HG03196 (cell line): ENCODE measurements around the gene NPHS1.
"Not testable (repeated sequence)": the region's sequence is repeated elsewhere in the genome, so short reads cannot be mapped to it uniquely, and the experiment has no call there.

ENCODE experiments used
- ATAC-seq: cut with Tn5 transposase; IDR thresholded peaks from one replicate; pipeline ENCODE4 v1.9.1; 2021; ENCODE audit not compliant: unreplicated experiment

The NPHS1 gene

DNA sequence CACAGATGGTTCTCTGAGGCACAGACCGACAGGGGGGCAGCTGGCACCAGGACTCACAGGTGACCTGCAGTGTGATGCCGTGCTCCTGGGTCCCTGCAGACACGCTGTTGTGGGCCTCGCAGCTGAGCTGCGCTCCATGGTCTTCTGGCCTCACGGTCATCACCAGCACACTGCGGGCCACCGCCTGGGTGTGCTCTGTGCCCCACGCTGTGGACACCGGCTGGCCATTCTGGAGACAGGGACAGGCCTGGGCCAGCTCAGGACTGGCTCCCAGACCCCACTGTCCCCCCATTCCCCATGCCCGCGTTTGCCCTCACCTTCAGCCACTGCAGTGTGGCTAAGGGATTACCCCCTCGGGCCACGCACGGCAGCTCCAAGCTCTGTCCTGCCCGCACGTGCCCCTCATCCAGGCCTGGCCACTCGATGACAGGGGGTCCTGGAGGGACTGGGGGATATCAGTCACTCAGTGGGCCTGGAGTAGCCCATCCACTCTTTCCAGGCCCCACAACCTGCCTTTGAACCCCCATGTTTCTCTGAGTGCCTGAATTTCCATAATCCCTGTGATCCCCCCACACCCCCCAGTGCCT, 3.3 kb downstream of the NPHS1 start:
- ATAC-seq: no peak

DNA sequence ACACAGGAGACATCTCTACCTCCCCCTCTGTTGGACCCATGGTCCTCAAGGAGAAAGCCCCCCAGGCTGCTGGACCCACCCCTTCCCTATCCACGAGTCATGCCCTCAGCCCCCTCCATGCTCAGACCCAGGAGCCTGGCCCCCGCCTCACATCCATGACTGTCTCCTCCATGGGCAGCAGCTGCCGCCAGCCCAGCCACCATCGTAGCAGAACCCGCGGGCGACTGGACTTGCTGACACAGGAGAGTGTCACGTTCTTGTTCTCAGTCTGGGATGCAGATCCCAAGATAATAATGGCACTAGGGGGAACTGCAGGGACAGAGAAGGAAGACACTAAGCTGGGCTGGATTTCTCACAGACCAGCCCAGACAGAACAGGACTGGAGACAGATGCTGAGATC, 3.8 kb downstream of the NPHS1 start:
- no peak for ATAC-seq

DNA sequence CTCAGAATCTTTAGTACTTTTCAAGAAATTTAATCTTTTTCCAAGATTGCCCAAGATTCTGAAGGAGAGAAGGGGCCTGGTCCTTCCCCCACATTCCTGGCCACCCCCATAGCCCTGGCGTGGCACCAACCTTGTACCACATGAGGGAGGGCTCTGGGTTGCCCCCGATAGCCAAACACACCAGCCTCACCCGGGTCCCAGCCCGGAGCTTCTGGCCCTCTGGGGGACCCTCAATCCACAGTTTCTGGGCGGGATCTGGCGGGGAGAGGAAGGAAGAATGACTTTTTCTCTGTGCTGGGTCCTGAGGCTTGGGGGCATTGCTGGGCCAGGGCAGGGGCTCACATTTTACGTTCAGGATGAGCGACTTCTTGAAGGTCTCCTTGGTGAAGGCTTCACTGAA, 4.4 kb downstream of the NPHS1 start:
- no peak for ATAC-seq

DNA sequence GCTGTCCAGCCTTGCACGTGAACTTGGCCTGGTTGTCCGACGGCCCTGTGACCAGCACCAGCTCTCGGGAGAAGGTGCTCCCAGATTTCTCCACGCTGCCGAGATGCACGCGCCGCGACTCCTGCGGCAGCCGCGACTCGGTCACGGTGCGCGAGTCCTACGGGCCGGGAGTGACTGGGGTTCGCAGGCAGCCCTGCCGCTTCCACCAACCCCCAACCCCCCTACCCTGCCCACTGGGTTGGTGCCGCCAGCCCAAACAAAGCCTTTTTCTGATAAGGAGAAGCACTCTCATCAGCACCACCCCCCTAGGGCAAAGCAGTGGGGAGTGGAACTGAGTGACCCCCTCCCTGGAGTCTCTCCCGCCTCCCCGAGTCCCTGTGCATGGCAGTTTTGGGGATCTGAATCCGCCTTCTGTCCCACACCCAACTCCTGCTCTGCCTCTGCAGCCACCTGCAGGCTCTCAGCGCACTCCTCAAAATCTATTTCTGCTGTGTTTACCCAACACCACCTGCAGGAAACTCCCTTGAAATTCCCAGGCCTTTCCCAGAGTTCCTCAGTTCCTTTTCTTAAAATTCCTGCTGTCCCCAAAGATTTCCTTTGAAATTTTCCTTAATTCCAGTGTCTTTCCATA, 6.2 kb downstream of the NPHS1 start:
- no peak for ATAC-seq

DNA sequence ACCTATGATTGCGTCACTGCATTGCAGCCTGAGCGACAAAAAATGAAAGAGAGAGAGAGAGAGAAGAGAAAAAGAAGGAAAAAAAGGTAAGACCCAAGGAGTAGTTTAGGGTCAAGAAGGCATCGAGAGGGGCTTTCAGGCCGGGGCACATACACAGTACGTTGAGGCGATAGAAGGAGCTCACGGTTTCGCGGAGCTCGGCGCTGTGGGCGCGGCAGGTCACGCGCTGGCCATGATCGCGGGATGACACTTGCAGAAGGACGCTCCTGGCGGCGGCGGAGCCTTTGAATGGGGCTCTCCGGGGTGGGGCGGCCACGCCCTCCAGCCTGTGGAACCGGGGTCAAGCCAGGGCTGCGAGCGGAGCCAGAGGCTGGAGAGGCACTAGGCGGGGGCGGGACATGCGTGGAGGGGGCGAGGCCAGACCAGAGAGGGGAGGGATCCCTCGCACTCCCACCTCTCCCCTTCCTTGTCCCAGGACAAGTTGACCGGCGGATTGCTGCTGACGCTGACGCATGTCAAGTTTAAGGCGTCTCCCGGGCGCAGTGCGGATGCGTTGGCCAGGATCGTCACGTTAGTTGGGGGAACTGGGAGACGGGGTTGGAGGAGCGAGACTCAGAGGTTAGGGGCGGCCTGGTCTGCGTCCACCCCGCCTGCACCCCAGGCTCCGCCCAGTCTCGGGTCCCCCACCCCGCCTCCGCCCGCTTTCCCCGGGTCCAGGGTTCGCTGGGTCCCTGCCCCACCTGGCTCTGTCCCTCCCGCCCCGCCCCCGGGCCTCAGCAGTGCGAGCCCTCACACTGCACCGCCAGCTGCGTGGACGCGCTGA, 6.9 kb downstream of the NPHS1 start:
- no peak for ATAC-seq

DNA sequence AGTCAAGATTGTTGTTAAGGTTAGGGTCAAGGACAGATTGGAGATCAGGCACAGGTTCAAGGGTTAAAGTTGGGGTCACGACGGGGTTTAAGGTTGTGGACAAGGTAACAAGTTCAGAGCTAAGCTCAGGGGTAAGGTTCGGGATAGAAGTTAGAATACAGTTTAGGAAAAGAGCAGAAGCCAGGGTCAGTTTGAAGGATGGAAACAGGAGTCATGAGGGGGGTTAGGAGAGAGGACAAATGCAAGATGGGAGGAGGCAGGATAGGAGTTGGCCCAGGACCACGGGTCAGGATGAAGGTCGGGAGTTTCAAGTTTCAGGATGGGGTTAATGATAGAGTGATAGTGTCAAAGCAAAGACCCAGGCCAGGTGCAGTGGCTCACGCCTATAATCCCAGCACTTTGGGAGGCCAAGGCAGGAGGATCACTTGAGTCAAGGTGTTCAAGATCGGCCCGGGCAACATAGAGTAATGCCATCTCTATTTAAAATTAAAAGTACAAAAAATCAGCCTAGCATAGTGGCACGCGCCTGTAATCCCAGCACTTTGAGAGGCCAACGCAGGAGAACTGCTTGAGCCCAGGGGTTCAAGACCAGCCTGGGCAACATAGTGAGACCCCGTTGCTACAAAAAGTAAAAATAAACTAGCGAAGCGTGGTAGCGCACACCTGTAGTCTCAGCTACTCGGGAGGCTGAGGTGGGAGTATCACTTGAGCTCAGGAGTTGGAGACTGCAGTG, 7.7 kb downstream of the NPHS1 start:
- no peak for ATAC-seq

DNA sequence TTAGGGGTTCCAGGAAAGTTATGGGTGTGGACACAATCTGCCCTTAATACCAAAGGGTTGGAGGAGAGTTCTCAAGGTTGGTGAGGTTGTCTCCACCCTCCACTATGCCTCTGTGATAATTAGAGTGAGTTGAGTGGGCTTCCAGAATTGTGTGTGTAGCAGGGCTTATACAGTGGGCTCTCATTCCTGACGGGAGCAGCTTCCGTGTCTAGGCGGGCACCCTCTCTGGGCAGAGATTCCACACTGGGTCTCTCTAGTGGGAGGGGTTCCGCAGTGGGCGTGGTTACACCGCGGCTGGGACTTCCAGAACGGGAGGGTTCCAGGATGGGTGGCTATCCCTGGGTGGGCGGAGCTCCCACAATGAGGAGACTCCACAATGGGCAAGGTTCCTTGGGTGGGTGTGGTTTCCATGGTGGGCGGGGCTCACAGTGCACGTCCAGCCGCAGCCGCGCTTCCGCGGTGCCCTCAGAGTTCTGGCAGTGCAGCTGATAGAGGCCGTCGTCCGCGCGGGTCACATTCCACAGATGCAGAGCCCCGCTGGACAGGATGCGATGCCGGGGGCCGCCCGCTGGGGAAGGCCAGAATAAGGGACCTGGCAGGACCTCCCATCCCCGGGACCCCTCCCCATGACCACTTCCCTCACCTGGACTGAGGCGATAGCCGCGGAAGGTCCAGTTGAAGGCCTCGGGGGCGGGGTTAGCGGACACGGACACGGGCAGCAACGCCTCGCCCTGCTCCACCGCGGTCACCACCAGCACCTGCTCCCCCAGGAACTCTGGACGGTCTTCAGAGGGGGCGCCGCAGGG, 8.4 kb downstream of the NPHS1 start:
- ATAC-seq: no peak

DNA sequence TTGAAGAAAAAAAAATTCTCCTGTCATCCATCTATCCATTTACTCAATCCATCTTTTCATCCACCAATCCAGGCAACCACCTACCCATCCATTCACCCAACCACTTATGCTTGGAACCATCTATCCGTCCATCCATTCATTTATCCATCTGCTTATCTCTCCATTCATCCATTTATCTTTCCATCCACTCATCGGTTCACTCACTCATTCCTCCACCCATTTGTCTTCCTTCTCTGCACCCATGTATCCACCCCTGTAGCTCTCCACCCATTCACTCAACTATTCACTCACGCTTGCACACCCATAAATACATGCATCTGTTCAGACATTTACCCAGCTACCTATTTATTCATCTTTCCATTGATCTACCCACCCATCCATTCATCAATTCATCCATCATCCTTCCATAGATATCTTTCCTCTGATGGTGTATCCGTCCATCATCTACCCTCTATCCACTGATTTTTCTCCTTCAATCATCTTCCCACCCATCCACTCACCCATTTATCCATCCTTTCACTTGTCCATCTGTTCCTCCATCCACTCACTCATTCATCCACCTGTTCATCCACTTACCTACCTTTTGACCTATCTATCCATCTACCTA, 9.5 kb downstream of the NPHS1 start:
- no peak for ATAC-seq

DNA sequence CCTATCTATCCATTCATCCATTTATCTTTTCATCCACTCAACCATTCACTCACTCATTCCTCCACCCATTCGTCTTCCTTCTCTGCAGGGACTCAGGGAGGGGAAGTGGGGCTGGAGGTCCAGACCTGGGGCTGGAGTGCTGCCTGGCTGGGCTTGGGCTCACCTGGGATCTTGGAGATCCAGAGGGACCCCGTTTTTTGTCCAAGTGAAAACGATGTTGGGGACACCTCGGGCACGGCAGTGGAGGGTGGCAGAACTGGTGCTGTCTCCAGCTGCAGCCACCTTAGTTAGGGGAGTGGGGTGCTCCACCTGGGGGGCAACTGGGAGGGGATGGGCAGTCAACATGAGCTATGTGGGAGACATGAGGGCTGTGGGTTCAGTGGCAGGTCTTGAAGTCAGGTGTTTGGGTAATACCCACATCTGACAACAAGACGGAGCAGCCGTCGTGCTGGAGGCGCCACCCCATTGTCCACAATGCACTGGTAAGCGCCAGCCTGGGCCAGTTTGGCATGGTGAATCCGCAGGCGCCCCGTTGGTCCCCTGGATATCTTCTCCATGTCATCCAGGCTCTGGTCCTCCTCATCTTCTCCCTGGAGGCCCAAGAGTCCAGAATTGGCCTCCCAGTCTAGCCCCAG, 10.2 kb downstream of the NPHS1 start:
- ATAC-seq: no peak

DNA sequence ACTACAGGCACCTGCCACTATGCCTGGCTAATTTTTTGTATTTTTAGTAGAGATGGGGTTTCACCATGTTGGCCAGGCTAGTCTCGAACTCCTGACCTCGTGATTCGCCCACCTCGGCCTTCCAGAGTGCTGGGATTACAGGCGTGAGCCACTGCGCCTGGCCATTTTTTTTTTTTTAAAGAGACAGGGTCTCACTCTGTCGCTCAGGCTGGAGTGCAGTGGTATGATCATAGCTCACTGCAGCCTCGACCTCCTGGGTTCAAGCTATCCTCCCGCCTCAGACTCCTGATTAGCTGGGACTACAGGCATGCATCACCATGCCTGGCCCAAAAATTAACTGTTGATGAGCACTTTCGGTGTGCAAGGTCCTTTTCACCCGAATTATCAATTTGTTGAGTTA, 16.2 kb downstream of the NPHS1 start:
- not testable (repeated sequence) for ATAC-seq

DNA sequence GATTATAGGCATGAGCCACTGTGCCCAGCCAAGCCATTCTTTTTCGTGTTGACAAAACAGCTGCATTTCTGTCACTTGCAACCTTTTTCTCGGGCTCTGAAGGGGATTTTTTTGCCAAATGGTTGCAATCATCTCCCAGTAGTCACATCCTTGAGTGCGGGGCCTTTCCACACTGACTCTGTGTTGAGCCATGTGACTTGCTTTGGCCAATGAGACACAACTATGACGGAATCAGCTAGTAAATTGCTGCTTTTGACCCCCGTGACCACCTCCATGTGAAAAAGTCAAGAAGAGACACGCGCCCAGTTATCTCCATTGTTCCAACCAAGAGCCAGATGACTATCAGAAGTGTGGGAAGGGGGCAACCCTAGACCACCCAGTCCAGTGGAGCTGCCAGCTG, 18.3 kb downstream of the NPHS1 start:
- ATAC-seq: no peak

DNA sequence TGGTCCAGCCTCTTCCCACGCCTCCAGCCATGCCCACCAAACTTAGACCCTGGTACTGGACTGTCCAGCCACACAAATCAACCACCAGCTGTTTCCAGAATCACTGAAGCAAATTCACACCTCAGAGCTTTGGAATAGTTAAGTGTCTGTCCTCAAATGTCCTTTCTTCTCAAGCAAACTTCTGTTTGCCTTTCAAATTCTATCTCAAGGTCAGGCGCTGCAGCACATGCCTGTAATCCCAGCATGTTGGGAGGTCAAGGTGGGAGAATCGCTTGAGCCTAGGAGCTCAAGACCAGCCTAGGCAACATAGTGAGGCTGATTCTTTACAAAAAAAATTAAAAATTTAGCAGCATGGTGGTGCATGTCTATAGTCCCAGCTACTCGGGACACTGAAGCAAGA, 20.2 kb downstream of the NPHS1 start:
- ATAC-seq: no peak

DNA sequence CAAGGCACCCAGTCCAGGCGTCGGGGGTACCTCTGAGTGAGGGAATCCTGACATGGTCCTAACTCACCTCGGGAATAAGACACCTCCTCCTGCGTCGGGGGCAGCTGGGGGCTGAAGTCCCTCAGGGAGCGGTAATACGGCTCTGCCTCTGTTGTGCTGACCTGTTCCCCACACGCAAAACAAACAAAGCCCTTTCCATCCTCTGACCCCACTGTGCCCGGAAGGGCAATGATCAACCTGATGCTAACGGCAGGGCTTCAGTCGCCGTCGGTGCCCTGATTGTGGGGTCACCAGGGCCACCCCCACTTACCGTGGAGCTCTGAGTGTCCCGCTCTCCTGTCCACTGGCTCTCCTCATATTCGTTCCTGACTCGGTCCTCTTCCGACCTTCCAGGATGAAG, 21.3 kb downstream of the NPHS1 start:
- ATAC-seq: no peak

DNA sequence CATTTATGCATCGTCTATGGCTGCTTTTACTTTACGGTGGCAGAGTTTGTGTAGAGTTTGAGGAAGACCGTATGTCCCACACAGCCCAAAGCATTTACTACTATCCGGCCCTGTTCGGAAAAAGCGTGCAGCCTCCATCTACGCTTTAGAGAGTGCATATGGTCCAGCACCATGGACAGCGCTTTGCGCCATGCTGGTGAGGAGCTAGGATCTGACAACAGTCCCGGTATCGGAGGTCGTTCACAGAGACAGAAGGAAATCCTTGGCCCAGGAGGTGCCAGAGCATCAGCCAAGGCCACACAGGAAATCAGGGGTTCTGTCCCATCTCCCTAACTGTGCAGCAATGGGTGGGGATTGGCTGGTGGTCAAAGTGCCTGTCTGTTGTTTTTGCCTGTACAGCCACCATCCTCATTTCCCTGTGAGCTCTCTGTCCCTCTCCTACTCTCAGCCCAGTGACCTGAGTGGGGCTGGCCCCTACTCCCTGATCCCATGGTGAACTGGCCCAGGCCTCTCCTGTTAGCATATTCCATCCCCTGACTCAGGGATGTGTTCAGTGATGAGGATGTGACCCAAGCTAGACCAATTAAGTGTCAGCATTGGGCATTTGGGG, 23.5 kb downstream of the NPHS1 start:
- ATAC-seq: no peak

DNA sequence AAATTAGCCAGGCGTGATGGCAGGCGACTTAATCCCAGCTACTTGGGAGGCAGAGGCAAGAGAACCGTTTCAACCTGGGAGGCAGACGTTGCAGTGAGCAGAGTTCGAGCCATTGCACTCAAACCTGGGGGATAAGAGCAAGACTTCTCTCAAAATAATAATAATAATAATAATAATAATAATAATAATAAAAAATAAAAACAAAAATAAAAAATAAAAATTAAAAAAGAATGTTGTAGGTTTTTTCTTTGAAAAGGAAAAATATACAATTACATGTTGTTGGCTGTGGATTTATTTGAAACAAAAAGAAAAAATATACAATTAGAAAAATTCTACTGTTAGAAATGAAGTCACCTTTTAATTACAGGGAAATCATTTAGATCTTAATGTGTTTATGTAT, 28.2 kb downstream of the NPHS1 start:
- ATAC-seq: no peak

DNA sequence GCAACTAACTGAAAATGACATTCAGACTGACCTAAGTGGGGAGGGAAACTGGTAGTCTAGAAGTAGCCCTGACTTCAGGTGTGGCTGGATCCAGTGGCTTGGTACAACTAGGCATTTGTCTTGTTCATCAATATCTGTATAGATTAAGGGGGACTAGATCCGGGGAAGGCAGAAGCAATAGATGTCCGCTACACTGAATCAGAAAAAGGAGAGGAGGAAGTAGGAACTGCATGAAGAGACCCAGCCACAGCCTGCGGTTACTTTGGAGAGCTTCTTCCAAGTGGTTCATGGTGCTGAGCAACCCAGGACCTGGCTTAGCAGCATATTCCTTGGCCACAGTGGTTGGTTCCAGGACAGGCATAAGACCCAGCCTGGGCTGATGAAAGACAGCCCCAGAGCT, 29.7 kb downstream of the NPHS1 start:
- no peak for ATAC-seq

DNA sequence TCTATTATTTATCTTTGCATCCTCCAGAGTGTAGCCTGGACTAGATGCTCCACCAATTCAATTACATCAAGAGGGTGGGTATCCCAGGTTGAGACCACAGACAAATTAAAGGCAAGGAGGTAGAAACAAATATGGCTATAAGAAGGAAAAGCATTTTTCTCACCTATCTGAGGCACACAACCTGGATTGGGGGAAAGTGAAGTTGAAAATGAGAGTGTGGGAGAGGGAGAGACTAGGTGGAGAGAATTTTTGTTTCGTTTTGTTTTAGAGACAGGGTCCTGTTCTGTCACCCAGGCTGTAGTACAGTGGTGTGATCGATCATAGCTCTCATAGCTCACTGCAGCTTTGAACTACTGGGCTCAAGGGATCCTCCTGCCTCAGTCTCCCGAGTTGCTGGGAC, 33.9 kb downstream of the NPHS1 start:
- no peak for ATAC-seq

DNA sequence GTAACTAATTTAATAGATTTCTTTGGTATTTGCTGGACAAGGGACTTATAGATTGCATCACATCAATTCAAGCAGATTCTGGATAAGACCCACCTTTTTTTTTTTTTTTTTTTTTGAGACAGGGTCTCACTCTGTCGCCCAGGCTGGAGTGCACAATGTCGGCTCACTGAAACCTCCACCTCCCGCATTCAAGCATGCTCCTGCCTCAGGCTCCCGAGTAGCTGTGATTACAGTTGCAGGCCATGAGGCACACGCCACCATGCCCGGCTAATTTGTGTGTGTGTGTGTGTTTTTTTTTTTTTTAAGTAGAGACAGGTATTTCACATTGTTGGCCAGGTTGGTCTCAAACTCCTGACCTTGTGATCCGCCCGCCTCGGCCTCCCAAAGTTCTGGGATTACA, 35.5 kb downstream of the NPHS1 start:
- no peak for ATAC-seq

DNA sequence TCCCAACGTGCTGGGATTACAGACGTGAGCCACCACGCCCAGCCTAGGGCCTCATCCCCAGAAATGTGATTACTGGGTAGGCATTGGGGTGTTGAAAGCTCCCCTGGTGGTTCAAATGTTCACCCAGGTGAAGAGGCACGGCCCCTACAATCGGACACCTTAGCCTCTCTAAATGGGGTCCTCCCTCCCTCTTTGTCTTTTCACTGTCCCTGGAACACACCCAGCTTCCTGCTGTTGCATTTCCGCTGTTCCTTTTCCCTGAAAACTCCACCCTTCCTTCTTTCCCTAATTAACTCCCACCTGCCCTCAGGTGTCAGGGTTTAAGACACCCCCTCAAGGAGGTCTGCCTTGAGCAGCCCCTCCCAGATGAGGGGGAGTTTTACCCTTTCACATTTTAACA, 36.0 kb downstream of the NPHS1 start:
- ATAC-seq: no peak
